ENCODE measurements around the gene ERC2.

ERC2 gene

GRCh38 chr3:55491296-55491816, 976.9 kb downstream of the ERC2 start:
- no peak for DNase-seq

- DNase-seq: peak; percentile 34
These were observed 977.9 kb downstream of the ERC2 start for GRCh38 chr3:55490276-55490913.

GRCh38 chr3:55489798-55490132, 978.5 kb downstream of the ERC2 start:
- peak; percentile 25 for DNase-seq

- peak; percentile 11 for DNase-seq
These were observed 979.7 kb downstream of the ERC2 start for GRCh38 chr3:55488398-55489055.

GRCh38 chr3:55487381-55488241, 980.7 kb downstream of the ERC2 start:
- peak; percentile 42 for DNase-seq

GRCh38 chr3:55486857-55487380, 981.3 kb downstream of the ERC2 start, which contains the start of gene WNT5A:
Gene WNT5A (minus strand): TSS chr3:55487306. CDS start chr3:55486985, 321 bp downstream.
- peak; percentile 52 for DNase-seq

- peak; percentile 46 for DNase-seq
These were observed 982.0 kb downstream of the ERC2 start for GRCh38 chr3:55486101-55486856.

GRCh38 chr3:55484801-55485791, 983.2 kb downstream of the ERC2 start:
- peak; percentile 75 for DNase-seq

- DNase-seq: no peak
These were observed 984.0 kb downstream of the ERC2 start for GRCh38 chr3:55484191-55484689.

GRCh38 chr3:55483196-55484095, 984.8 kb downstream of the ERC2 start:
- DNase-seq: no peak

- DNase-seq: no peak
These were observed 985.6 kb downstream of the ERC2 start for GRCh38 chr3:55482496-55483195.

- DNase-seq: no peak
These were observed 986.3 kb downstream of the ERC2 start for GRCh38 chr3:55481744-55482495.

- peak; percentile 32 for DNase-seq
These were observed 987.1 kb downstream of the ERC2 start for GRCh38 chr3:55480911-55481743.

- DNase-seq: peak; percentile 38
These were observed 990.7 kb downstream of the ERC2 start for GRCh38 chr3:55477306-55478303.

GRCh38 chr3:55476515-55476914, 991.8 kb downstream of the ERC2 start:
- DNase-seq: no peak

- DNase-seq: no peak
These were observed 994.0 kb downstream of the ERC2 start for GRCh38 chr3:55474213-55474632.
